ENCODE measurements around the gene EVL. TPM values are rescaled to one million over a fixed set of nuclear protein-coding genes. Genes with fewer than 3 reads are reported as not detected.

EVL gene
- total RNA-seq, 5 donors from 2014 or later (not counting 1 experiment from before 2014, with no cell fraction given) = 1,049 to 1,157 (median 1,125) TPM

DNA sequence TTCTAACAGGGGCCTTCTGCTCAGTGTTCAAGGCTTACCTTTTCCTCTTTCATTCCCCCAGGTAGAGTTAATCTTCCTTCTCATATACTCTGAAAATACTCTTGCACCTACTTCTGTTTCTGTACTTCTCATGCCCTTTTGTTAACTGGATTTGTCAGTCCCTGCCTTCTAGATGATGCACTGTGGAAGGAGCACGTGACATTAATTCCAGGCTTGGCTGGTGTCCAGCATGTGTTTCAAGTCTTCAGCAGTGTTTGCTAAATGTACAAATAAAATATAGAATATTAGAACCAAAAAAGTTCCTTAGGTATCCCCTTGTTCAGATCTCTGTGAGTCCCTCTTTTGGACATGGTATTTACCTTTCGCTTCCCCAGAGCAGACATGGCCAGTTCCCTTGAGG is 27.9 kb upstream of the EVL start:
- Histone ChIP-seq H3K27me3 (replicated peaks in 1 of 2; ENCODE audit: control insufficient read depth in 2 of 2, extremely low read depth in 1 of 2, insufficient read depth in 2 of 2, low read length in 1 of 2) (no peaks in the 10 kb centered on the region), H3K4me3 (ENCODE audit: control insufficient read depth in 1 of 2, extremely low read depth in 1 of 2, low read length in 1 of 2) (no peak overlapping the region), H3K27ac (ENCODE audit: low read length) (no peak overlapping the region), H3K4me1 (ENCODE audit: control insufficient read depth in 1 of 2, extremely low read depth in 1 of 2, insufficient read depth in 2 of 2, low read length in 2 of 2) (no peaks in the 10 kb centered on the region), H3K36me3 (ENCODE audit: control insufficient read depth in 2 of 2, extremely low read depth in 1 of 2, insufficient read depth in 1 of 2, low read length in 1 of 2) (no peaks in the 10 kb centered on the region), H3K9me3 (no peaks in the 10 kb centered on the region)
- DNase-seq = no peak
- POLR2A ChIA-PET = interaction anchor here in 1 of 2 donors (0.7 kb wide), 1 partner anchor 39 kb away, joined by 3 read pairs; no protein-coding TSS in a partner anchor
- no peak overlapping the region for H3K27ac Mint-ChIP-seq
- no peaks in the 10 kb centered on the region for H3K9me3 Mint-ChIP-seq
- WGBS (ENCODE audit: insufficient coverage) = no CpG with 5 or more reads among the region's 2 CpGs
- peaks cover 0 to 7% (median 2%) of the 10 kb centered on the region in 3 donors for H3K4me1 Mint-ChIP-seq
- no peaks in the 10 kb centered on the region for H3K36me3 Mint-ChIP-seq
- no peak overlapping the region for H3K4me3 Mint-ChIP-seq
- ATAC-seq (replicated peaks in 1 of 4) = no peak
- no peaks in the 10 kb centered on the region for H3K27me3 Mint-ChIP-seq
- CTCF ChIA-PET = no interaction called here

DNA sequence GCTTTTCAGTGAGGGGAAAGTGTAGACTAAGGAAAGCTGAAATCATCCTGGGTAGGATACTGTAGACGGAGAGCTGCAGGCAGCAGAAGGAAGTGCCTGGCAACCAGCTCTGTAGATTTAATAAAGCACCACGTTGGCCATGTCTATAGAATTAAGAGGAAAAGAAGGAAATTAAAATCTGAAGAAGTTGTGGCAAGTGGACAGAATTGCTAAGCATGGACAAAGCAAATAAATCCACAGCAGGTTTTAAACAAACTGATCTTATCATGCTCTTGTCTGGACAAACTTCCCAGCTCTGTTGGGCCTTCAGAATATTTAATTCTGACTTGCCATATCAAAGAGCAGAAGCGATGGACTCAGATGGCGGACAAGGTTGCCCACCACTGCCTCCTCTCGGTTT is 27.2 kb upstream of the EVL start:
- H3K36me3 ChIP-seq (ENCODE audit: control insufficient read depth in 2 of 2, extremely low read depth in 1 of 2, insufficient read depth in 1 of 2, low read length in 1 of 2) = no peaks in the 10 kb centered on the region
- no peaks in the 10 kb centered on the region for H3K4me1 ChIP-seq (ENCODE audit: control insufficient read depth in 1 of 2, extremely low read depth in 1 of 2, insufficient read depth in 2 of 2, low read length in 2 of 2)
- no peaks in the 10 kb centered on the region for H3K27me3 ChIP-seq (replicated peaks in 1 of 2; ENCODE audit: control insufficient read depth in 2 of 2, extremely low read depth in 1 of 2, insufficient read depth in 2 of 2, low read length in 1 of 2)
- no peaks in the 10 kb centered on the region for H3K9me3 Mint-ChIP-seq
- no peaks in the 10 kb centered on the region for H3K27me3 Mint-ChIP-seq
- H3K9me3 ChIP-seq = no peaks in the 10 kb centered on the region
- ATAC-seq (replicated peaks in 1 of 4) (no peak), DNase-seq (no peak)
- H3K36me3 Mint-ChIP-seq = no peaks in the 10 kb centered on the region
- H3K27ac ChIP-seq (ENCODE audit: low read length) = no peak overlapping the region
- peaks cover 0 to 7% (median 2%) of the 10 kb centered on the region in 3 donors for H3K4me1 Mint-ChIP-seq
- H3K27ac Mint-ChIP-seq = no peak overlapping the region
- no peak overlapping the region for H3K4me3 Mint-ChIP-seq
- CTCF ChIA-PET = interaction anchor here (0.6 to 0.7 kb wide), 2 partner anchors 21 to 32 kb away, joined by 3 to 4 read pairs; no protein-coding TSS in a partner anchor
- H3K4me3 ChIP-seq (ENCODE audit: control insufficient read depth in 1 of 2, extremely low read depth in 1 of 2, low read length in 1 of 2) = no peak overlapping the region
- 91% methylated on average over 4 of the region's 5 CpGs for WGBS (ENCODE audit: insufficient coverage)
- POLR2A ChIA-PET = interaction anchor here in 1 of 2 donors (0.7 kb wide), 1 partner anchor 38 kb away, joined by 3 read pairs; no protein-coding TSS in a partner anchor

GRCh38 chr14:100039903-100040302 is 25.3 kb upstream of the EVL start:
- Mint-ChIP-seq H3K27ac (no peak overlapping the region), H3K4me1 (peaks cover 0 to 7% (median 2%) of the 10 kb centered on the region in 3 donors), H3K36me3 (no peaks in the 10 kb centered on the region), H3K27me3 (no peaks in the 10 kb centered on the region), H3K4me3 (no peak overlapping the region), H3K9me3 (no peaks in the 10 kb centered on the region)
- Histone ChIP-seq H3K4me1 (ENCODE audit: control insufficient read depth in 1 of 2, extremely low read depth in 1 of 2, insufficient read depth in 2 of 2, low read length in 2 of 2) (no peaks in the 10 kb centered on the region), H3K9me3 (no peaks in the 10 kb centered on the region), H3K4me3 (ENCODE audit: control insufficient read depth in 1 of 2, extremely low read depth in 1 of 2, low read length in 1 of 2) (no peak overlapping the region), H3K36me3 (ENCODE audit: control insufficient read depth in 2 of 2, extremely low read depth in 1 of 2, insufficient read depth in 1 of 2, low read length in 1 of 2) (no peaks in the 10 kb centered on the region), H3K27me3 (replicated peaks in 1 of 2; ENCODE audit: control insufficient read depth in 2 of 2, extremely low read depth in 1 of 2, insufficient read depth in 2 of 2, low read length in 1 of 2) (no peaks in the 10 kb centered on the region), H3K27ac (ENCODE audit: low read length) (no peak overlapping the region)
- 93% methylated on average over 2 of the region's 3 CpGs for WGBS (ENCODE audit: insufficient coverage)
- DNase-seq (no peak), ATAC-seq (replicated peaks in 1 of 4) (no peak)
- ChIA-PET POLR2A (interaction anchor here in 1 of 2 donors (0.6 kb wide), 1 partner anchor 392 kb away, joined by 3 read pairs; no protein-coding TSS in a partner anchor), CTCF (interaction anchor here in 1 of 2 donors (1.1 kb wide), 1 partner anchor 13 kb away, joined by 3 read pairs; no protein-coding TSS in a partner anchor)

DNA sequence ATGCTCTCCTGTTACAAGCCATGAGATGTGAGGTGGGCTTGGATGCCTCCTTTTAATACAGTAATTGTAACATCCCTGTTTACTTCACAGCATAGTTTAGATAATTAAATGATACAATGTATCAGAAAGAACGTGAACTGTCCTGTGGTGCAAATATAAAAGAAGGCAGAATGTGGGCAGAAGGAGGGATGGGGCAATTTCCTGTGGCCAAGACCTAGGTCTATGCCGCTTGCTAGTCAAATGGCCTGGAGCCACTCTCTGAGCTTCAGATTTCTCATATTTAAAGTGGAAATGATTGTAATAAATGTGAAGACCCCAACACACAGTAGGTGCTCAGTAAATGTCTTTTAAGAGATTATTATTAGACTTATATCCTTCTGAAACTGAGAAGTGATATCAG is 24.0 kb upstream of the EVL start:
- Histone ChIP-seq H3K36me3 (ENCODE audit: control insufficient read depth in 2 of 2, extremely low read depth in 1 of 2, insufficient read depth in 1 of 2, low read length in 1 of 2) (no peaks in the 10 kb centered on the region), H3K9me3 (no peaks in the 10 kb centered on the region), H3K27ac (ENCODE audit: low read length) (no peak overlapping the region), H3K4me1 (ENCODE audit: control insufficient read depth in 1 of 2, extremely low read depth in 1 of 2, insufficient read depth in 2 of 2, low read length in 2 of 2) (no peaks in the 10 kb centered on the region), H3K27me3 (replicated peaks in 1 of 2; ENCODE audit: control insufficient read depth in 2 of 2, extremely low read depth in 1 of 2, insufficient read depth in 2 of 2, low read length in 1 of 2) (no peaks in the 10 kb centered on the region), H3K4me3 (ENCODE audit: control insufficient read depth in 1 of 2, extremely low read depth in 1 of 2, low read length in 1 of 2) (no peak overlapping the region)
- no peaks in the 10 kb centered on the region for H3K9me3 Mint-ChIP-seq
- DNase-seq (no peak), ATAC-seq (replicated peaks in 1 of 4) (no peak)
- POLR2A ChIA-PET = interaction anchor here in 1 of 2 donors (0.6 kb wide), 1 partner anchor 62 kb away, joined by 4 read pairs; no protein-coding TSS in a partner anchor
- no peak overlapping the region for H3K27ac Mint-ChIP-seq
- H3K4me1 Mint-ChIP-seq = peaks cover 0 to 15% (median 2%) of the 10 kb centered on the region in 3 donors
- WGBS (ENCODE audit: insufficient coverage) = 48% methylated on average over 2 of the region's 2 CpGs
- CTCF ChIA-PET = interaction anchor here in 1 of 2 donors (0.6 kb wide), 1 partner anchor 157 kb away, joined by 6 read pairs; no protein-coding TSS in a partner anchor
- H3K4me3 Mint-ChIP-seq = no peak overlapping the region
- no peaks in the 10 kb centered on the region for H3K27me3 Mint-ChIP-seq
- H3K36me3 Mint-ChIP-seq = no peaks in the 10 kb centered on the region

- Mint-ChIP-seq H3K27me3 (no peaks in the 10 kb centered on the region), H3K4me3 (no peak overlapping the region), H3K36me3 (no peaks in the 10 kb centered on the region), H3K27ac (no peak overlapping the region), H3K9me3 (no peaks in the 10 kb centered on the region), H3K4me1 (peaks cover 0 to 15% (median 2%) of the 10 kb centered on the region in 3 donors)
- no peak for DNase-seq
- ATAC-seq (replicated peaks in 1 of 4) = no peak
- WGBS (ENCODE audit: insufficient coverage) = 100% methylated on average over 2 of the region's 6 CpGs
- POLR2A ChIA-PET = no interaction called here
- Histone ChIP-seq H3K9me3 (no peaks in the 10 kb centered on the region), H3K36me3 (ENCODE audit: control insufficient read depth in 2 of 2, extremely low read depth in 1 of 2, insufficient read depth in 1 of 2, low read length in 1 of 2) (no peaks in the 10 kb centered on the region), H3K4me3 (ENCODE audit: control insufficient read depth in 1 of 2, extremely low read depth in 1 of 2, low read length in 1 of 2) (no peak overlapping the region), H3K27ac (ENCODE audit: low read length) (no peak overlapping the region), H3K4me1 (ENCODE audit: control insufficient read depth in 1 of 2, extremely low read depth in 1 of 2, insufficient read depth in 2 of 2, low read length in 2 of 2) (no peaks in the 10 kb centered on the region), H3K27me3 (replicated peaks in 1 of 2; ENCODE audit: control insufficient read depth in 2 of 2, extremely low read depth in 1 of 2, insufficient read depth in 2 of 2, low read length in 1 of 2) (no peaks in the 10 kb centered on the region)
- CTCF ChIA-PET = interaction anchor here in 1 of 2 donors (0.5 kb wide), 1 partner anchor 42 kb away, joined by 6 read pairs; no protein-coding TSS in a partner anchor
Observed at GRCh38 chr14:100042286-100042685, 22.9 kb upstream of the EVL start.

DNA sequence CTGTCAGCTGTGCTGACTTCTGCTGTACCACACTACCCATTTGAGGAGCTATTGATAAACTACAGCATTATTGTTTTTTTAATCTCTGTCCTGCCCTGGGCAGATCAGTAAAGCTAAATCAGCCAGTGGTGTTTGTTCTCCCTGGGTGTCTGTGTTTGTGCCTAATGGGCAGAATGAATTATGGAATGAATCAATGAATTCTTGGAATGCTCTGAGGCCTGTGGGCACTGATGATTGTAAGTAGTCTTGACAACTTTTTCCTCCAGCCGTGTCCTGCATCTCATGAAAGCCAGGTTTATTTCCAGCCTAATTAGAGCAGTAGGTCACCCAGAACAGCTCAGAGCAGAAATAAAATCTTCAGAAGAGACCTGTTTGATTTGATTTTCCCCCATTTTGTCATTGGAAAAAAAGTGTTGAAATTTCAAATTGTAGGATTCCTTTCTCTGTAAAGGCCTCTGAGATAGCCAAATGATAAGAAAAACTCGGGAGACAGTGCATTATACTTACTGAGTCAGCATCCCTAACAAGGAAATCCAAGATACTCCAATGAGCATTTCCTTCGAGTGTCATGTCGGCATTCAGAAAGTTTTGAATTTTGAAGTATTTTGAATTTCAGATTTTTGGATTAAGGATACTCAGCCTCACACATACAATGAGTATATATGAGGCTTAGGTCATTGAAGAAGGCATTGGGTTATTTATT is 19.4 kb upstream of the EVL start:
- no peaks in the 10 kb centered on the region for H3K27me3 ChIP-seq (replicated peaks in 1 of 2; ENCODE audit: control insufficient read depth in 2 of 2, extremely low read depth in 1 of 2, insufficient read depth in 2 of 2, low read length in 1 of 2)
- H3K9me3 ChIP-seq = no peaks in the 10 kb centered on the region
- no peaks in the 10 kb centered on the region for H3K36me3 ChIP-seq (ENCODE audit: control insufficient read depth in 2 of 2, extremely low read depth in 1 of 2, insufficient read depth in 1 of 2, low read length in 1 of 2)
- no peak for ATAC-seq (replicated peaks in 1 of 4)
- POLR2A ChIA-PET = no interaction called here
- H3K36me3 Mint-ChIP-seq = no peaks in the 10 kb centered on the region
- peaks cover 14 to 16% (median 15%) of the 10 kb centered on the region in 3 donors for H3K4me1 Mint-ChIP-seq
- no peaks in the 10 kb centered on the region for H3K9me3 Mint-ChIP-seq
- no peak overlapping the region for H3K4me3 Mint-ChIP-seq
- no peak for DNase-seq
- no peaks in the 10 kb centered on the region for H3K27me3 Mint-ChIP-seq
- no peak overlapping the region for H3K4me3 ChIP-seq (ENCODE audit: control insufficient read depth in 1 of 2, extremely low read depth in 1 of 2, low read length in 1 of 2)
- no peaks in the 10 kb centered on the region for H3K4me1 ChIP-seq (ENCODE audit: control insufficient read depth in 1 of 2, extremely low read depth in 1 of 2, insufficient read depth in 2 of 2, low read length in 2 of 2)
- CTCF ChIA-PET = no interaction called here
- no peak overlapping the region for H3K27ac Mint-ChIP-seq
- no peak overlapping the region for H3K27ac ChIP-seq (ENCODE audit: low read length)
- no CpG with 5 or more reads among the region's 4 CpGs for WGBS (ENCODE audit: insufficient coverage)

All from T-cell (primary cell).